Forelimb muscle (tissue), 1 donor: Measurements from ENCODE around the gene FAR2. TPM values are rescaled to one million over a fixed set of nuclear protein-coding genes. Genes with fewer than 3 reads are reported as not detected.

ENCODE experiments used
- polyA plus RNA-seq: library from polyadenylated mRNA; unstranded; fragments of 120-200 nt; gene quantifications from one replicate; pipeline ENCODE4 v1.2.1, GENCODE V29; 2013; ENCODE audit not compliant: insufficient read length

Gene FAR2
- polyA plus RNA-seq, 1 donor = 10.5 TPM

Other genes starting within 250 kb of the FAR2 start
- gene ERGIC2, start 231.9 kb downstream of the FAR2 start, polyA plus RNA-seq = 56.2 TPM